Fibroblast of lung (primary cell): ENCODE data around the gene UTS2B. TPM values are rescaled to one million over a fixed set of nuclear protein-coding genes. Genes with fewer than 3 reads are reported as not detected.

Experiments used
- DNase-seq, 2 donors: peaks; one replicate each; pipeline versions ENCODE4 v3.0.0 to v3.0.0-alpha.2; 2010; ENCODE audit warnings: low read depth in 2 of 2
- H2AFZ ChIP-seq: 2 replicates; pipeline ENCODE4 v1.5.1; 2012; ENCODE audit warnings: low read length, control low read depth, inconsistent platforms
- H3K27ac ChIP-seq: 2 replicates; pipeline ENCODE4 v1.5.1; 2011; ENCODE audit warnings: low read length, control low read depth; ENCODE audit not compliant: insufficient read depth
- H3K27me3 ChIP-seq: 2 replicates; pipeline ENCODE4 v1.5.1; 2011; ENCODE audit warnings: mild to moderate bottlenecking, low read length; ENCODE audit not compliant: control insufficient read depth, insufficient read depth
- H3K36me3 ChIP-seq: 2 replicates; pipeline ENCODE4 v1.5.1; 2011; ENCODE audit warnings: low read length; ENCODE audit not compliant: control insufficient read depth, insufficient read depth
- H3K4me1 ChIP-seq: 2 replicates; pipeline ENCODE4 v1.5.1; 2011; ENCODE audit warnings: low read length; ENCODE audit not compliant: control insufficient read depth, insufficient read depth; ENCODE audit errors: extremely low read depth
- H3K4me2 ChIP-seq: 2 replicates; pipeline ENCODE4 v1.5.1; 2011; ENCODE audit warnings: low read length, control low read depth; ENCODE audit not compliant: insufficient read depth; ENCODE audit errors: extremely low read depth
- H3K4me3 ChIP-seq, 4 experiments: fragments of 200-600 bp in 1 of 4; sonication (generic) in 1 of 4; replicated peaks in 1 of 4; 2 replicates each; pipeline ENCODE4 v1.5.1; 2011 to 2016; ENCODE audit warnings: low read length in 4 of 4, low read depth in 3 of 4, mild to moderate bottlenecking in 3 of 4, control low read depth in 2 of 4, inconsistent platforms in 1 of 4, mixed read lengths in 1 of 4; ENCODE audit not compliant: insufficient read depth in 1 of 4; ENCODE audit errors: control extremely low read depth in 1 of 4
- H3K79me2 ChIP-seq: 2 replicates; pipeline ENCODE4 v1.5.1; 2012; ENCODE audit warnings: mild to moderate bottlenecking, low read length, inconsistent platforms; ENCODE audit not compliant: control insufficient read depth, insufficient read depth
- H3K9ac ChIP-seq: 2 replicates; pipeline ENCODE4 v1.5.1; 2011; ENCODE audit warnings: mild to moderate bottlenecking, low read length, control low read depth; ENCODE audit not compliant: insufficient read depth
- H3K9me3 ChIP-seq: 2 replicates; pipeline ENCODE4 v1.5.1; 2012; ENCODE audit warnings: low read depth, low read length; ENCODE audit not compliant: control insufficient read depth, insufficient read depth
- H4K20me1 ChIP-seq: 2 replicates; pipeline ENCODE4 v1.5.1; 2011; ENCODE audit warnings: low read length; ENCODE audit not compliant: control insufficient read depth, insufficient read depth; ENCODE audit errors: extremely low read depth
- EZH2 ChIP-seq: IDR thresholded peaks from 2 replicates; pipeline ENCODE4 v1.5.1; 2012; ENCODE audit warnings: low read length, control low read depth, mild to moderate bottlenecking; ENCODE audit errors: missing control alignments
- polyA plus RNA-seq, 2 donors: library from polyadenylated mRNA; depleted of rRNA in 1 of 2; stranded (reverse) in 1 of 2; unstranded in 1 of 2; fragments of >200 nt; gene quantifications; 2 replicates each; pipeline ENCODE4 v1.2.1, GENCODE V29; 2011 to 2012; ENCODE audit warnings: missing spikeins in 1 of 2
- total RNA-seq: library from RNA; depleted of rRNA; stranded (reverse); fragments of >200 nt; gene quantifications from 2 replicates; pipeline ENCODE4 v1.2.1, GENCODE V29; 2014
- TF ChIP-seq, protein P1 (sequence below), 2 donors: IDR thresholded peaks in 1 of 2; conservative IDR thresholded peaks in 1 of 2; 1 replicate in 1 of 2; 2 replicates in 1 of 2; pipeline ENCODE4 v1.5.1; 2011 to 2012; ENCODE audit warnings: low read length in 2 of 2, control low read depth in 1 of 2, inconsistent platforms in 1 of 2, low read depth in 1 of 2, mild to moderate bottlenecking in 1 of 2

UTS2B gene
- total and polyA plus RNA-seq, 2 donors (not counting 1 experiment from before 2014, with no cell fraction given), result 0.99 to 1.3 TPM

DNA sequence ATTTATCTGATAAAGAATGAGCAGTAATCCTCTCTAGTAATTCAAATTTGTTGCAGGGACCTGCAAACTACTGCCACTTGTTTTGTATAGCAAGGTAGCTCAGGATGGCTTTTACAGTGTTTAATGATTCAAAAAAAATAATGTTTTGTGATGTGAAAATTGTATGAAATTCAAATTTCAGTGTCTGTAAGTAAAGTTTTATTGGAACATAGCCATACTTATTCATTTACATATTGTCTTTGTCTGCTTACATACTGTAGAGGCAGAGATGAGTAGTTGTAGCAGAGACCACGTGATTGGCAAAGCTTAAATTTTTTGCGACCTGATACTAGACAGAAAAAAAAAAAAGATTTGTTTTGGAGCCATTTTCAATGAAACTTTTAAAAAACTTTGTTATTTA lies 6.5 kb upstream of the UTS2B start:
- peaks cover 6% of the 10 kb centered on the region for H3K4me1 ChIP-seq
- H3K9ac ChIP-seq, result no peak overlapping the region
- no peaks in the 10 kb centered on the region for H3K36me3 ChIP-seq
- DNase-seq, result no peak
- no peak overlapping the region for H3K27ac ChIP-seq
- H3K9me3 ChIP-seq, result no peaks in the 10 kb centered on the region
- no peak for TF ChIP-seq EZH2
- TF ChIP-seq, protein P1, sequence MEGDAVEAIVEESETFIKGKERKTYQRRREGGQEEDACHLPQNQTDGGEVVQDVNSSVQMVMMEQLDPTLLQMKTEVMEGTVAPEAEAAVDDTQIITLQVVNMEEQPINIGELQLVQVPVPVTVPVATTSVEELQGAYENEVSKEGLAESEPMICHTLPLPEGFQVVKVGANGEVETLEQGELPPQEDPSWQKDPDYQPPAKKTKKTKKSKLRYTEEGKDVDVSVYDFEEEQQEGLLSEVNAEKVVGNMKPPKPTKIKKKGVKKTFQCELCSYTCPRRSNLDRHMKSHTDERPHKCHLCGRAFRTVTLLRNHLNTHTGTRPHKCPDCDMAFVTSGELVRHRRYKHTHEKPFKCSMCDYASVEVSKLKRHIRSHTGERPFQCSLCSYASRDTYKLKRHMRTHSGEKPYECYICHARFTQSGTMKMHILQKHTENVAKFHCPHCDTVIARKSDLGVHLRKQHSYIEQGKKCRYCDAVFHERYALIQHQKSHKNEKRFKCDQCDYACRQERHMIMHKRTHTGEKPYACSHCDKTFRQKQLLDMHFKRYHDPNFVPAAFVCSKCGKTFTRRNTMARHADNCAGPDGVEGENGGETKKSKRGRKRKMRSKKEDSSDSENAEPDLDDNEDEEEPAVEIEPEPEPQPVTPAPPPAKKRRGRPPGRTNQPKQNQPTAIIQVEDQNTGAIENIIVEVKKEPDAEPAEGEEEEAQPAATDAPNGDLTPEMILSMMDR (conservative IDR thresholded peaks at IDR 0.05 in 1 of 2, IDR thresholded peaks at IDR 0.05 in 1 of 2; ENCODE audit: low read depth in 1 of 2, low read length in 2 of 2), result no peak
- H2AFZ ChIP-seq, result no peak overlapping the region
- H3K79me2 ChIP-seq, result peaks cover 92% of the 10 kb centered on the region
- H3K4me2 ChIP-seq, result no peak overlapping the region
- no peaks in the 10 kb centered on the region for H3K27me3 ChIP-seq
- no peaks in the 10 kb centered on the region for H4K20me1 ChIP-seq
- H3K4me3 ChIP-seq, result no peak overlapping the region

- no peak for TF ChIP-seq EZH2
- TF ChIP-seq, protein P1 (conservative IDR thresholded peaks at IDR 0.05 in 1 of 2, IDR thresholded peaks at IDR 0.05 in 1 of 2; ENCODE audit: low read depth in 1 of 2, low read length in 2 of 2), result no peak
- no peak overlapping the region for H3K9ac ChIP-seq
- H3K27ac ChIP-seq, result no peak overlapping the region
- no peaks in the 10 kb centered on the region for H4K20me1 ChIP-seq
- no peaks in the 10 kb centered on the region for H3K36me3 ChIP-seq
- H3K4me3 ChIP-seq, result no peak overlapping the region
- H3K4me1 ChIP-seq, result peaks cover 6% of the 10 kb centered on the region
- no peak overlapping the region for H2AFZ ChIP-seq
- no peaks in the 10 kb centered on the region for H3K27me3 ChIP-seq
- no peaks in the 10 kb centered on the region for H3K9me3 ChIP-seq
- no peak overlapping the region for H3K4me2 ChIP-seq
- peaks cover 93% of the 10 kb centered on the region for H3K79me2 ChIP-seq
- no peak for DNase-seq
Observed at GRCh38 chr3:191334346-191334893, 4.1 kb upstream of the UTS2B start.

DNA sequence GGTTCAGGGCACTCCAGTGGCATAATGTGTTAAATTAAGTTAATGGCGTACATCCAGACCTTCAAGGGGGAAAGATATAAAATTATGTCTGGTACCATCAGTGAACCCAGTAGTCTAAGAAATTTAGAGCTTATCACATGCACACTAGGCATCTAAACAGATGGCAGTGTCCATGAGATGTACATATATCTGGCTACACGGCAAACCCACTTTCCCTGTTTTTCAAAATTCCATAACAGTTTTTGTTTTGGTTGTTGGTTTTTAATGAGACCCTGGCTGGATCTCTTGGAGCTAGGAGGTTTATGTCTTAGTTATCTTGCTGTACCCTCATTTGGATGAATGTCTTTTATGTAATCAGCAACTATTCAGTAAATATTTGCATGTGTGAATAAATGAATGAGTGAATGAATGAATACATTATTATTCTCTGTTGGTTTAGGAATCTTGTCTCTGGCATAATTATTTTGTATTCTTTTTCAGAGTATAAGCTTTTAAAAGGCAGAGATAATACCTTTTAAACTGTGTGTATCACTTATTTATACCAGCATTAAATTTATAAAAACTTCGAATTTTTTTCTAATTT lies 3.1 kb upstream of the UTS2B start:
- Histone ChIP-seq H3K27ac (no peak overlapping the region), H3K79me2 (peaks cover 88% of the 10 kb centered on the region), H3K27me3 (no peaks in the 10 kb centered on the region), H4K20me1 (no peaks in the 10 kb centered on the region), H3K4me1 (peaks cover 8% of the 10 kb centered on the region), H3K9ac (no peak overlapping the region), H2AFZ (no peak overlapping the region), H3K36me3 (no peaks in the 10 kb centered on the region), H3K9me3 (no peaks in the 10 kb centered on the region), H3K4me2 (peak overlapping the region; percentile 23), H3K4me3 (no peak overlapping the region)
- TF ChIP-seq EZH2, result no peak
- TF ChIP-seq, protein P1 (conservative IDR thresholded peaks at IDR 0.05 in 1 of 2, IDR thresholded peaks at IDR 0.05 in 1 of 2; ENCODE audit: low read depth in 1 of 2, low read length in 2 of 2), result no peak
- DNase-seq, result no peak
